Measurements from ENCODE around the gene RBMS3. TPM values are rescaled to one million over a fixed set of nuclear protein-coding genes. Genes with fewer than 3 reads are reported as not detected.
A peak's percentile ranks its signal among the peaks of the same experiment; 100 is the strongest.
"Not testable (repeated sequence)": the region's sequence is repeated elsewhere in the genome, so short reads cannot be mapped to it uniquely, and the experiment has no call there.

Gene RBMS3
- total RNA-seq, 2 donors from 2014 or later = 40.7 to 53.2 TPM

DNA sequence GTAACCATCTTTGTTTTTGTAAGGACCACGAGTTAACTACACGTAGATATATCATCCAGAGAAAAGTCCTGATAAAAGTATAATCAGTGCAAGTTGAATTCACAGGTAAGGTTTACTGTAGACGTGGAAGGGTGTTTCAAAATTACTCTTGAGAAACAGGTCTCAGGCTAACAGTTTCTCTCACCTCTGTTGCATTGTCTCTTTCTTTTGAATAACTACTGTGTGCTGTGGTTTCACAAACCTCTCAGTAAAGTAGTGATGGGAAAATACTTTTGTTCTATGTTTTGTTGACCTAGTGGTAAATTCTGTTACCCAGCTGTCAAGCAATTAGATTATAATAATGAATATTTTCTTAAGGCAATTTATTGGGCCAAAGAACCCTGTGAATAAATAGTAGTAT, 75.2 kb downstream of the RBMS3 start:
- intact Hi-C loops (cut with DNase I) = no loop called here
- no peak for ATAC-seq

DNA sequence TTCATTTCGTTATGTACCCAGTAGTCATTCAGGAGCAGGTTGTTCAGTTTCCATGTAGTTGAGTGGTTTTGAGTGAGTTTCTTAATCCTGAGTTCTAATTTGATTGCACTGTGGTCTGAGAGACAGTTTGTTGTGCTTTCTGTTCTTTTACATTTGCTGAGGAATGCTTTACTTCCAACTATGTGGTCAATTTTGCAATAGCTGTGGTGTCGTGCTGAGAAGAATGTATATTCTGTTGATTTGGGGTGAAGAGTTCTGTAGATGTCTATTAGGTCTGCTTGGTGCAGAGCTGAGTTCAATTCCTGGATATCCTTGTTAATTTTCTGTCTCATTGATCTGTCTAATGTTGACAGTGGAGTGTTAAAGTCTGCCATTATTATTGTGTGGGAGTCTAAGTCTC, 79.4 kb downstream of the RBMS3 start:
- intact Hi-C loops (cut with DNase I); ATAC-seq; DNase-seq: not testable (repeated sequence)

More for the DNA sequence above, 75.2 kb downstream of the RBMS3 start:
- no peak for DNase-seq

DNA sequence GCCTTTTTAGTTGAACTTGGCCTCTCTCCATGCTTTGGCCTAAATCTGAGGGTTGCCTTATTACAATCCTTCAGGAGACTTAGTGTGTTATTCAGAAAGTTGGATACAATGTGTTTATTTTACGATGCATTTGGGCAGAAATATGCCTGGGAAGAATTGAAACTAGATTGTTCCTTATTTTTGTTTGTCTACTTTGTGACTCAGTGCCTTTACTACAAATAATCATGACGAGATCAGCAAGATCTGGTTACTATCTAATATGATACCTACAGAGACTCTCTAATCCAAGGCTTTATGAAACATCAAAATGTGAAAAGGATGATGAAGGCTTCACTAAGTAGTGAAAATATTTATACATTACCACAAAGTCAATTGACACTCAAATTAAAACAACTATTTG, 82.2 kb downstream of the RBMS3 start:
- intact Hi-C loops (cut with DNase I) = no loop called here
- ATAC-seq (no peak), DNase-seq (no peak)

DNA sequence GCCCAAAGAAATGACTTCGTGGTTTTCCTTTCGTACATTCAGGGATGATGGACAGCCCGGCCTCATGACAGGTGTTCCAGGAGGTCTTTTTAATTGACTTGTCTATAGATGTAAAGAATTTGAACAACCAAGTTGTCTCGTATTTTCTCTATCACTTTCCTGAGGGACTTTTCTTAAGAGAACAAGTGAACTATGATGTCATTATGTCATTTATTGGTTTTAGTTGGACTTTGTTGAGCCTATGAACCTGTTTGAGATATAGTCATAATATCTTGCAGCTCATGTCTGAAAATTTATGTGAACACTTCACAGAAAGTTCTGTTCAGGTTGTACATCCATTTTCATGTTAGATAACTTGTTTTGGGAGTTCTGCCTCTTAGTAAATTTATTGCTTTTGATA, 89.2 kb downstream of the RBMS3 start:
- DNase-seq (no peak), ATAC-seq (no peak)
- intact Hi-C loops (cut with DNase I) = no loop called here

DNA sequence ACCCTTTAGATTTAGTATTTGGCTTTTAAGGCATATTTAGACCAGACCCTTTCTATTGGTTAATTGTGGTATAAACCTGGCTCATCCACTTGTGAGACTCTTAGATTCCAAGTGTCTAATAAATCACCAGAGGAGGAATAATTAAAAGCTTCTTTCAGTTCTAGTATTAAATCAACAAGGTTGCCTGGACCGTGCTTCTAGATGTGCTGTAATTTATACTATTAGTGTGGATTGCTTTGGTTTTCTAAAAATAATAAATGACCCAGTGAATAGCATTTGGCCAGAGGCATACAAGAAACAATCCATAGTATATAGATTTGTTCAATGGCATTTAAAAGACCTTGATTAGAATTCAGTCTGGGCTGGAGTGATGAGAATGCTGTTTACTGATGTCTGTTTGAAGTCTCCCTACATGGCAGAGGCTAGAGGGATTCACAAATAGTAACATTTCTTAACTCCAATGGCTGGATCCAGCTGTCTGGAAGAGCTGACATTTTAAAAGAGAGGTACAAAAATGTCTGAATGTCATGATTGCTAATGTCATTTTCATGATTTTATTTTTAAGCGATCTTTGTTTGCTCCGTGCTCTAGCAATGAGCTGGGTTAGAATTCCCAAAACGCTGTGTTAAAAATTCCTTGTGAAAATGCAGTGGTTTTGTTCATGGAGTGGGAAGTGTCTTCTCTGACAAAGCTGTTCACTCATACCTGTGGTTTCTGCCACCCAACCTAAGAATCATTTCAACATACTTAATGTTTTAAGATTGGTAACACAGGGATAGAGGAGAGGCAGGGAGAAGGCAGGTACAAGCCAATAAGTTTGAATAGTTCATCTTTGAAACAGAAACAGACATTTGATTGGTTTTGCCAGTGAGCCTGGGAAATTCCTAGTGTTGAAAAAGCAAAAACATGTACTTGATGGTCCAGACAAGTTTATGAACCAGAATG, 89.9 kb downstream of the RBMS3 start:
- no peak for ATAC-seq
- intact Hi-C loops (cut with DNase I) = no loop called here
- DNase-seq = no peak

DNA sequence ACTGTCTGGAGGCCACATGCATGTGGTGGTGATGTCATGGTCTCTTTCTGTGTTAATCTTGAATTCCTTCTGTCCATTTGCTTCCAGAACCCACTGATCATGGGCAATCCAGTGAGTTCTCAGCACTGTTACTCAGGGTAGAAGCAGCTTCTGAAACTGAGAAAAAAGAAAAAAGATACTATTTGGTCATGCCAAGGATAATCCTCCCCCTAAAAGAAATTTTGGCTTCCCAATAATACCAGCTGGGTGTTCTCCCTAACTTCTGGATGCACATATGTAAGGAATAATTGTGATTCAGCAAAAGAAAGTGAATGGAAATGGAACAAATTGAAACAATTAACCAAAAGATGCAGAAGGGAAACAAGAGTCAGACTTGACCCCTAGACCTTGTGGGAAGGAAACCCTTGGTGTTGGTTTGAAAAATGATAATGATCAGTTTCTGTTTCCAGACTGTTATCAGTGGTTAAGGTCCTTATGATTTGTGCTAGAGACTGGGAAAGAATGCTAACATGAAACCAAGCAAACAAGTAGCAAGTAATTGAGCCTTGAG, 92.3 kb downstream of the RBMS3 start:
- intact Hi-C loops (cut with DNase I) = no loop called here
- no peak for ATAC-seq
- no peak for DNase-seq

DNA sequence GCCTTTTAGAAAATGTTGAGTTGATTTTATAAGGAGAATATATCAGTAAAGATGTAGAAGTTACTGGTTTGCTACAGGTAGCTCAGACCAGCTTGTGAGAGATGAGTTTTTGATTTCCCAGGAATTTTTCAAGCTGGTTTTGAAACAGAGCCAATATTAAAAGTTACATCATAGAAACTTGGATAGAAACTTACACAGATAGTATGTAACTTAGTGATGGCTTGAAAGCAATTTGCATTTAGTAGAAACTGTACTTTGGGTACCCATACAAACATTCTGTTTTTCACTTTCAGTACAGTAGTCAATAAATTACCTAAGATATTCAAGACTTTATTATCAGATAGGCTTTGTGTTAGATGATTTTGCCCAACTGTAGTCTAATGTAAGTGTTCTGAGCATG, 93.4 kb downstream of the RBMS3 start:
- intact Hi-C loops (cut with DNase I) = no loop called here
- ATAC-seq (no peak), DNase-seq (no peak)

DNA sequence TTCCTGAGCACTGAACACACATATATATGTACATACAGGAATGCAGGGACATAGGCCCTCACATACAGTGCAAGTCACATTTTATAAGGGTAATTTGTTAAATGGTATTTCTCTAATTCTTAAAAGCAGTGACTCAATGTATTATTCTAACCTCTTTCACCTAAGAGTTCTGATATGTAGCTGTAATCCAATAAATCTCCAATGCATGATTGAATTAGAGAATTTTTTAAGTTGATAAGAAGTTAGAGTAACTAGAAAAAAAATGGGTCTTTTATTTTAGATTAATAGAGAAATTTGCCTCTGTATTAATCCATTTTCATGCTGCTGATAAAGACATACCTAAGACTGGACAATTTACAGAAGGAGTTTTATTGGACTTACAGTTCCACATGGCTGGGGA, 98.2 kb downstream of the RBMS3 start:
- intact Hi-C loops (cut with DNase I) = no loop called here
- ATAC-seq = no peak
- no peak for DNase-seq

DNA sequence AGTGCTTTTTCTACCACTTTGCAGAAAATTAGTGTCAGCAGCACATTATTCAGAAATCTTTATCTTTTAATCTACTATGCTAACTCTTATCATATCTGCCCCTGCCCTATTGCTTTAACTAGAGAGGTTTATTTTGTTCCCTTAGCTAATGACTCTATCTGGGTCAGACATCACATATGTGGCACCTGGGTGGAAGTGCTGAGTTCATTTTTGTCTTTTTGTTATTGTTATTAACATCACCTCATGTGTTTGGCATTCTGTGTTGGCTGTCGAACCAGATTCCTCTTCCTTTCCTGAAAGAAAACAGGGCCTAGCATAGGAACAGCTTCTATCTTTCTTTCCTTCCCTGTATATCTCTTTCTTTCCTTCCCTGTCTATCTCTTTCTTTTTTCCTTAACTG, 100.7 kb downstream of the RBMS3 start:
- ATAC-seq = peak; percentile 50 to 55
- no peak for DNase-seq
- intact Hi-C loops (cut with DNase I) = no loop called here

DNA sequence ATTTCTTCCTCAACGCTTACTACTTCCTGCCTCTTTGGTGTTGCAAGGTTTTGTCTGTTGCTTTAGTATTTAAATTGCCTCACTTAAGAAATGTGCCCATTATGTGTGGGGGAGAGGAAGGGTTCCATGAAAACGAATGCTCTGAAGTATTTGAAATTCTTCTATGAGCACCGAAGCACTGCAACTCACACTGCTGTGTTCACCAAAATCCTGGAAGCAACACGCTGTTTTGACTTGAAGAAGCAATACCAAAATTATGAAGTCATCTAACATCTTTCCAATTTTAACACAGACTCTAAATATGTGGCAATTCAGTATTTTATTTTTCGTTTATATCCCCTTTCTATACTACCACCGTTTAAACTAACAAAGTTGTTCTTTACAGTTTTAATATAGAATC, 101.5 kb downstream of the RBMS3 start:
- intact Hi-C loops (cut with DNase I) = no loop called here

DNA sequence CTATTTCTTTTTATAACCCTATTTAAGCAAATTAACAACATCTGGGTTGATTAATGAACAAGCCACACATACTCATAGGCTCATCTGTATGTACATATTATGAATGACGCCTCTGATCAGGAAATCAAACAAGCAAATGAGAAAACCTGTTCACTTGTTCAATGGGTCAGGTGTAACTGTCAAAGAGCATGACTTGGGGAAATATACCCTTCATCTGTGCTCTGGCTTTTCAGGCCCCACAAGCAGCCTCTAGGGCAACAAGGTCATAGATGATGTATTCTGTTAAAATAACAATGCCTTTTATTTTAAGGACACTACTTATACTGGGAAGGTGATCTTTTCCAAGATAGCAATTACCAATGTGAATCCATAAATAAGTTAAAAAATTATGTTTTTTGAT, 102.0 kb downstream of the RBMS3 start:
- ATAC-seq (no peak), DNase-seq (no peak)
- intact Hi-C loops (cut with DNase I) = no loop called here

More for the DNA sequence above, 101.5 kb downstream of the RBMS3 start:
- ATAC-seq (peak in 1 of 2 donors; percentile 22), DNase-seq (no peak)

DNA sequence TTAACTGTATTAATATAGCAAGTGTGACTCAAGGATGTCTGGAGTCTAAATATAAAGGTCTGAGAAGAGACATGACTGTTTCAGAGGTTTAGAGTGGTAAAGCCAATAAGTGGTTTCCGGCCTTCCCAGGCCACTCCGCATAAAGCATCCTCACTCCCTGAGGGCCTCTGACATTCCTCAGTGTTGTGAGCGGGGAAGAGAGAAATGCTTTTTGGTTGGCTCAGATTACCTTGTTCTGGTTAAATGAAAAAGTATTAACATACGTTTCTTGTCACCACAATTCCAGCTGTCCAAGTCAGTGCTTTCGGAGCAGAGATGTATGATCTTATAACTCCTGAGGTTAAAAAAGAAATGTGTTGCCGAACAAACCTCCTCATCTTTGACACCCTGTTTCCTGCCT, 103.8 kb downstream of the RBMS3 start:
- DNase-seq = no peak
- ATAC-seq = peak; percentile 41 to 80
- intact Hi-C loops (cut with DNase I) = no loop called here

DNA sequence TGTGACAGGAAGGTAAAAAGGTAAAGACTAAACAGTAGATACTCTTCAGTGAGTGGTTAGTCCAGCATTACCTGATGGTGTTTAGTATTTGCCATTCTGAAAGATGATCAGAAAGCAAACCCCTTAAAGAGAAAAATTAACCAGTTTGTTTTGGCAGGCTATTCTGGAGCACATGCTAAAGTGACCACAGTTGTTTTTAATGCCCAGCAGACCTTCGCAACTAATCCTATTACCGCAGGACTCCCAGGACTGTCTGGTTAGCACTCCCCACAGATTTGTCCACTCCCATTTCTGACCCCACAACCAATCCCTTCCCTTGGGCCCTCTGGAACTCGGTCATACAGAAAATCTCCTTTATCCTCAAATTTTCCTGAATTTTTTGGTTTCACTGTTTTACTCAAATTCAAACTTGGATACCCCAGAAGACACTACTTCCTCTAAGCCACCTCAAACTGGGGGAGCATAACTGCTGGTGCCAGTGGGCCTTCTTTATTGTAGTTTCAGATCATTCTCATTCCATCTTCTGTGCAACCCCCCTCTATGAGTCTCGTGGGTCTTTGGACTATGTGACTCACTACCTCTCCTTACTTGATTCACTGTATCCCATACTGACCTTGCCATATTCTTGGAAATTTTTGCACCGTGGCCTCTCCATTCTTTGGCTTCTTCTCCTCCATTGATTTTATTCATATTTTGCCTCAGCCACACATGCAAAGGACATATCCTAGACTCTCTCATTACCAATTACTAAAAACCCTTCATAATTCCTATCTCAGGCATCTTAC, 104.4 kb downstream of the RBMS3 start:
- intact Hi-C loops (cut with DNase I) = no loop called here
- DNase-seq = no peak
- peak in 1 of 2 donors; percentile 71 for ATAC-seq

DNA sequence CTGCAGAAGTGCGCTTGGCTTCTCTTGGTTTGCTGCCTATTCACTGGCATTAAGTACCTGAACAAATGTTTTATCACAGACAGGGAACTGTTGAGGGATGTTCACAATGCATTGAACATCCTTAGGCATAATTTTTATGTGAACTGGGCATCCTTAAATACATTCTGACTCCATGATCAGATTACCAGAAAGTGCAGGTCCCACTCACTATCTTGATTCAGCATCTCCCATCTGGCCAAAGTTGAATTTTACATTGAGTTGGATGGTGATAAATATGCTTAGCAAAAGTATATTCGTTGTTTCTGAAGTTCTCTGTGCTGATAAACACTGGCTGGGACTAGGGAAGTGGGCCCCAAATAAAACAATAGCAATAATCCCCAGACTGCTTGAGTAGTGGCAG, 108.5 kb downstream of the RBMS3 start:
- intact Hi-C loops (cut with DNase I) = no loop called here
- DNase-seq = no peak
- ATAC-seq = no peak

DNA sequence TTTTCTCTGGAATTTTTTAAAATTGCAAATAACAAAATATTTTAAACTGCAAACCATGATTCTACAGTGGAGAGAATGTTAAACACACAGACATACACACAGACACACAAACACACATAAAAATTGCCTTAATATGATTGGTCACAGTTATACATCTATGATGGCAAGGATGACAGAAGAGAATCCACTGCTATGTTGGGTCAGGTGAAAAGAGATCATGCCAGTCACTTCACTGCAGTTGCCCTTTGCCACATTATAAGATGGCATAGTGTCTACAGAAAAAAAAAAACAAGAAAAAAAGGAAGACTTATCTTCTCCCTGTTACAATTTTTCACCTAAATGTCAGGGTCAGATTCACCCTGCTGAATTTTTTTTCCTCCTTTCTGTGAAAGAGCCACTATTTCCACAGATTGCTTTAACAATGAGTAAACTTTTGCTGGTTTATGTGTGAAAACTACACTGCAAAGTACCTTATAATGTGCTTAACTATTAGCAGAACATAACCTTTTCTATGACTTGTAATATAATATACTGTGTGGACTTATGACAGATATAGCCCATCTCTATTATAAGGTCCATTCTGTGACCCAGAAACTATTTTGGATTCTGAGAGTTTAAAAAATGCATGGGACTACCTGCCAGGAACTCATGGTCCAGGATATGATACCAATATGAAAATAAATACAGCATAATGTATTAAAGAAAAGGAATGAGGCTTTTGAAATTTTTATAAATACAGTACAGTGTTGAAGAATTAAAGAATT, 111.9 kb downstream of the RBMS3 start:
- DNase-seq (no peak), ATAC-seq (no peak)
- intact Hi-C loops (cut with DNase I) = no loop called here

DNA sequence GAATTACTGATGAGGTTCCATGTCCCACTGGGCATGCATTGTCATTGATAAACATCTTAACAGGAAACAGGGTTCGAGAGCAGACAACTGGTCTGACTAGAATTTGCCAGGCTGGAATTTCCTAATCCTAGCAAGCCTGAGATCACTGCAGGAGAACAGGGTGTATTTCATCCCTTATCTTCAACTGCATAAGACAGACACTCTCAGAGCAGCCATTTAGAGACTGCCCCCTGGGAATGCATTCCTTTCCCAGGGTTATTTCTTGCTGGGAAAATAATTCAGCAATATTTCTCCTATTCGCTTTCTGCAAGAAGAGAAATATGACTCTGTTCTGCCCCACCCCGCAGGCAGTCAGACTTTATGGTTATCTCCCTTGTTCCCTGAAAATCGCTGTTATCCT, 113.1 kb downstream of the RBMS3 start:
- ATAC-seq; intact Hi-C loops (cut with DNase I); DNase-seq: not testable (repeated sequence)

DNA sequence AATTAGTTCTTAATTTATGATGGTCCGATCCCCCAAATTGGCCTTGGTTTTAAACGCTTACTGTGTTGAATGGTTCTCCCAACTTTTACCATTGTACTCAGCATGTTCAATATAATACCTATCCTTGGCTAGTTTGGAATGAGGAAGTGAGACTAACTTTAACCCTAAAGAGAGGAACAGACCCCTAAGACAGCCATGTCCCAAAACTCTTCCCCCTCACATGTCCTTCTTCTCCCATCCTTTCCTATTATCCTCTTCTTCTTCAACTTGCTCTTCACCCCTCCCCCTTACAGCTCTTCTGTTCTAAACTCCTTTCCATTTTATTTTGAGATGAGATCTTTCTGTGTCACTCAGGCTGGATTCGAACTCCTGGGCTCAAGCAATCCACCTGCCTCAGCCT, 116.5 kb downstream of the RBMS3 start:
- DNase-seq (no peak), ATAC-seq (no peak)
- intact Hi-C loops (cut with DNase I) = no loop called here

DNA sequence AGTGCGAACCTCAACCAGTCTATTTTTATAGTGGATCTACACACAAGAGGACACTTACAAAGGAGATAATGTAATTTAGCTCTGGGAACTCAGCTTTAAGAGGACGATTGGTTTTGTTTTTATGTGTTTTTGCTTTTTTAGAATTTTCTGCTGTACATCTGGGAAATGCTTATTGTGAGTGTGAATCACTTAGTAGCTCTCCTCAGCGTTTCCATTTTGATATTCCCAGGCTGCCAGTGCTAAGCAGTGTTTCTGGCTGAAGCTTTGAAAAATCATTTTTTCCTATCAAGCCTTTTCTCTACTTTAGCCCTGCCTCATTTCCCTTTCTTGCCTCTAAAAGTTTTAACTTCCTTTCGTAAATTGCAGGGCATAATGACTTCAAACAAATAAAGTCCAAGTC, 117.9 kb downstream of the RBMS3 start:
- intact Hi-C loops (cut with DNase I) = no loop called here
- no peak for DNase-seq

DNA sequence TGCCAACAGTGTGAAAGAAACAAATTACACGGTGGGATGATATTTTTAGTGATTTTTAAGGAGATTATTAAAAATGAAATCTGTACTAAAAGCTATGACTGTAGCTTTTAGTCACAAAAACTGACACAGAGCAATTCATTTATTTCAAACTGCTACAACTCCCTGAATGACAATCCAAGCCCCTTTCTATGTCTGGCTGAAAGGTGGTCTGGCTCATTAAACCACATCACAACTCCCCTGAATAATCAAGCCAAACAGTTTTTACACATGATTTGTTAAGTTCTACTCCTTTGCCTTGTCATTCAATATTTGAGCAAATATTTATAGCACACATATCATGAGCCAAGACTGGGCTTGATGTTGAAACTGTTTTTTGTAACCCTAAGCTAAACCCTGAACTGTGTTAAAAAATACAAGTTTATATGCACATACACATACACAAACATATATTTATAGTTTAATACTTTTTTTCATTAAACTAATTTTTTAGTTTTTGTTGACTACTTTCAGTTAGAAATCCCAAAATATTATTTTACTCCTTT, 125.5 kb downstream of the RBMS3 start:
- DNase-seq = no peak
- intact Hi-C loops (cut with DNase I) = no loop called here
- no peak for ATAC-seq

More for the DNA sequence above, 117.9 kb downstream of the RBMS3 start:
- no peak for ATAC-seq

Measured in left cardiac atrium (tissue), 4 donors.